ENCODE measurements around the gene PFDN6. TPM values are rescaled to one million over a fixed set of nuclear protein-coding genes. Genes with fewer than 3 reads are reported as not detected.
A peak's percentile ranks its signal among the peaks of the same experiment; 100 is the strongest.
"Not testable (repeated sequence)": the region's sequence is repeated elsewhere in the genome, so short reads cannot be mapped to it uniquely, and the experiment has no call there.

PFDN6 gene
- total RNA-seq, 2 experiments from 2014 or later: 106 to 107 TPM

GRCh38 chr6:33271117-33271467 is 18.3 kb upstream of the PFDN6 start:
- H3K4me3 Mint-ChIP-seq: peak overlapping the region; percentile 95
- DNase-seq: no peak
- peaks cover 58% of the 10 kb centered on the region for H3K36me3 Mint-ChIP-seq
- H3K27ac Mint-ChIP-seq: peak overlapping the region; percentile 100
- H3K9me3 Mint-ChIP-seq: no peaks in the 10 kb centered on the region
- no peaks in the 10 kb centered on the region for H3K27me3 Mint-ChIP-seq
- H3K4me1 Mint-ChIP-seq: peaks cover 25% of the 10 kb centered on the region

- H3K4me1 Mint-ChIP-seq: peaks cover 30% of the 10 kb centered on the region
- H3K27ac Mint-ChIP-seq: peak within 1 kb of the TSS; percentile 100
- peak within 1 kb of the TSS; percentile 95 for H3K4me3 Mint-ChIP-seq
- peaks cover 64% of the 10 kb centered on the region for H3K36me3 Mint-ChIP-seq
- H3K9me3 Mint-ChIP-seq: no peaks in the 10 kb centered on the region
- no peaks in the 10 kb centered on the region for H3K27me3 Mint-ChIP-seq
- DNase-seq: peak; percentile 87
These were observed 17.7 kb upstream of the PFDN6 start, which contains the start of the genes RPS18 and VPS52 for GRCh38 chr6:33271468-33272274. TSS of gene RPS18 (plus strand) at chr6:33272075. CDS start at chr6:33272120, 45 bp downstream. TSS of gene VPS52 (minus strand) at chr6:33271876. CDS start at chr6:33271675, 201 bp downstream.

- no peaks in the 10 kb centered on the region for H3K9me3 Mint-ChIP-seq
- DNase-seq: no peak
- H3K27ac Mint-ChIP-seq: peak overlapping the region; percentile 100
- peaks cover 63% of the 10 kb centered on the region for H3K36me3 Mint-ChIP-seq
- peaks cover 33% of the 10 kb centered on the region for H3K4me1 Mint-ChIP-seq
- no peaks in the 10 kb centered on the region for H3K27me3 Mint-ChIP-seq
- peak overlapping the region; percentile 95 for H3K4me3 Mint-ChIP-seq
These were observed 16.9 kb upstream of the PFDN6 start for GRCh38 chr6:33272275-33273128.

DNA sequence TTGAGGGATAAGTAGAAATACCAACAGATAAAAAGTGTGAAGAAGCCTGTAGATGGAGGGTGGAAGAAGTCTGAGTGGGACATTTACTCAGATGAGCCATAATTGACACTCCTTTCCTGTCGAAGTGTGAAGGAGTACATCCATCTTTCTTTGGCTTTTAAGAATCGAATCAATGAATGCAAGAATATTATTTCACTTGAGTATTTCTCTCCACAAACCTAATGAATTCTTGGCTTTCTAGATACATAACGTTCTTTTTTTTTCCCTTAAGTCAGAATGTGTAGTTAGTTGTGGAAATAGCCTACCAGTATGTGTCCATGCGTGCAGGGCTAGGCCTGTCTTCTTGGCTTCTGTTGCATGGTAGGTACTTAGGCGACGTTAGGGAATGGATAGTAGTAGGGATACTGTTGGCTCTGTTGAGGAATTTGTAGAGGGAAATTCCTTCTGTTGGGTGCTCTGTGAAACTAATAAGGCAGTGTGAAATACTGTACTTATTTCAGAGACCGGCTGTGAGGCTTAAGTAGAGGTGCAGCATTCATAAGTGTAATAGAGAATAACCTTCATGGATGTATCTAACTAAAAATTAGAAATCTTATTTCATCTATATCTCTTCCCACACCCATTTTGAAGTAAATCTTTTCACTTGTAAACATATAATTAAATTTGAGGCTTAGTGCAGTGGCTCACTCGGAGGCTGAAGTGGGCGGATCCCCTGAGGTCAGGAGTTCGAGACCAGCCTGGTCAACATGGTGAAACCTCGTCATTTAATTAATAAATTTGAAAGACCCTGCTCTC is 16.1 kb upstream of the PFDN6 start:
- no peaks in the 10 kb centered on the region for H3K27me3 Mint-ChIP-seq
- no peaks in the 10 kb centered on the region for H3K9me3 Mint-ChIP-seq
- H3K27ac Mint-ChIP-seq: peak overlapping the region; percentile 100
- peaks cover 56% of the 10 kb centered on the region for H3K36me3 Mint-ChIP-seq
- no peak for DNase-seq
- peaks cover 39% of the 10 kb centered on the region for H3K4me1 Mint-ChIP-seq
- H3K4me3 Mint-ChIP-seq: peak overlapping the region; percentile 95

DNA sequence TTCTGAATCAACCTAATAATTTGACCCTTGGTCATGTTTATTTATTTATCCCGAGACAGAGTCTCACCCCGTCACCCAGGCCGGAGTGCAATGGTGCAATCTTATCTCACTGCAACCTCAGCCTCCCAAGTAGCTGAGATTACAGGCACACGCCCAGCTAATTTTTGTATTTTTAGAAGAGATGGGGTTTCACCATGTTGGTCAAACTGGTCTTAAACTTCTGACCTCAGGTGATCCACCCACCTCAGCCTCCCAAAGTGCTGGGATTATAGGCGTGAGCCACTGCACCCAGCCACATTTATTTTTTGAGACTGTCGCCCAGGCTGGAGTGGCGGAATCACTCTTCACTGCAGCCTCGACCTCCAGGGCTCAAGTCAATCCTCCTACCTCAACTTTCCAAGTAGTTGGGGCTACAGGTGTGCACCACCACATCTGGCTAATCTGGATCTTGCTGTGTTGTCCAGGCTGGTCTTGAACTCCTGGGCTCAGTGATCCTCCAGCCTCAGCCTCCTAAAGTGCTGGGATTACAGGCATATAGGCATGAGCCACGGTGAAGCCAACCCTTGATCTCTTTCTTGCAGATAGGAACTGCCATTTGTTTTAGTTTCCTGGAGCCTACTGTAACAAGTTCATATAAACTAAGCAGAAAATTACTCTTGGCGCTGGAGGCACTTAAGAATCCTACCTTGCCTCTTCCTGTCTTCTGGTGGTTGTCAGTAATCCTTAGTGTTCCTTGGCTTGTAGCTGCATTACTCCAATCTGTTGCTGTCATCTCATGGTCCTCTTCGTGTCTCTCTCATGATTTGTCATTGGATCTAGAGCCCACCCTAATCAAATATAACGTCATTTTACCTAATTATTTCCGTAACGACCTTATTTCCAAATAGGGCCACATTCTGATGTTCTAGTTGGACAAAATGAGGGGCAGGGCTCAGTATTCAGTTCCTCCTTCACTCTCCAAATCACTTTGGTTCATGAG is 15.2 kb upstream of the PFDN6 start:
- no peaks in the 10 kb centered on the region for H3K27me3 Mint-ChIP-seq
- peaks cover 46% of the 10 kb centered on the region for H3K4me1 Mint-ChIP-seq
- H3K27ac Mint-ChIP-seq: peak overlapping the region; percentile 100
- peaks cover 55% of the 10 kb centered on the region for H3K36me3 Mint-ChIP-seq
- no peaks in the 10 kb centered on the region for H3K9me3 Mint-ChIP-seq
- peak overlapping the region; percentile 95 for H3K4me3 Mint-ChIP-seq
- DNase-seq: no peak

DNA sequence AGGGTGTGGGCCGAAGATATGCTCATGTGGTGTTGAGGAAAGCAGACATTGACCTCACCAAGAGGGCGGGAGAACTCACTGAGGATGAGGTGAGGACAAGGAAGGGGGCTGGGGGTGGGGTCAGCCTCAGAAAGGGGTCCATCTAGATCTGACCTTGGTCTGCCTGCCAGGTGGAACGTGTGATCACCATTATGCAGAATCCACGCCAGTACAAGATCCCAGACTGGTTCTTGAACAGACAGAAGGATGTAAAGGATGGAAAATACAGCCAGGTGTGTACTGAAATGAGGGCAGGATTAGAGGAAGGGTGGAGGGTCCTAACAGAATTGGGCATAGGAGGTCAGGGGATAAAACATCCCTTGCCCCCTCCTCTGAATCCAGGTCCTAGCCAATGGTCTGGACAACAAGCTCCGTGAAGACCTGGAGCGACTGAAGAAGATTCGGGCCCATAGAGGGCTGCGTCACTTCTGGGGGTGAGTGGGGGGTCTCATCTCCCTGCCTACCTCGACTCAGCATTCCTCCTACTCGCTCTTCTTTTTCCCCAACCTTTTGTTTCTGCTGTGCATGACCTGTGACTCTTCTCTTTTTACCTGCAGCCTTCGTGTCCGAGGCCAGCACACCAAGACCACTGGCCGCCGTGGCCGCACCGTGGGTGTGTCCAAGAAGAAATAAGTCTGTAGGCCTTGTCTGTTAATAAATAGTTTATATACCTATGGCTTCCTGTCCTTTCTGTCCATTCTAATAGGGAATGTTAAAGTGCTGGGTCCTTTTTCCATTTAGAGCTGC is 13.4 kb upstream of the PFDN6 start:
- peak overlapping the region; percentile 95 for H3K4me3 Mint-ChIP-seq
- peak overlapping the region; percentile 100 for H3K27ac Mint-ChIP-seq
- peaks cover 43% of the 10 kb centered on the region for H3K4me1 Mint-ChIP-seq
- H3K27me3 Mint-ChIP-seq, H3K9me3 Mint-ChIP-seq, DNase-seq: not testable (repeated sequence)
- peaks cover 53% of the 10 kb centered on the region for H3K36me3 Mint-ChIP-seq

DNA sequence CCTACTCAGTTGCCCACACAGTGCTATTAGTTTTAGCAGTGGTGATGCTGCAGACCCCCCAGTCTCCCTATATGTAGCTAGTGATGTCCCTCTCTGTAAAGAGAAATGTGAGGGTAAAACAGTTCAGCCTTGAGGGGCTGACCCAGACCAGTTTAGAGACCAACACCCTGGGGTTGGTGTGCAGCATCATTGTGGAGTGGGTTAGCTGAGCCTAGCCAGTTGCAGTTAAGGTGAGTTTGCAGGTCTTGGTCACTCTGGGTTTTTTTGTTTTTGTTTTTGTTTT is 12.9 kb upstream of the PFDN6 start:
- Mint-ChIP-seq H3K36me3 (peaks cover 53% of the 10 kb centered on the region), H3K4me1 (peaks cover 43% of the 10 kb centered on the region), H3K9me3 (no peaks in the 10 kb centered on the region), H3K27me3 (no peaks in the 10 kb centered on the region), H3K27ac (peak overlapping the region; percentile 100), H3K4me3 (peak overlapping the region; percentile 95)
- DNase-seq: no peak

GRCh38 chr6:33276864-33277662 is 12.3 kb upstream of the PFDN6 start, which contains the start of gene B3GALT4:
TSS of gene B3GALT4 (plus strand) at chr6:33277123. CDS start at chr6:33277420, 297 bp downstream.
- Mint-ChIP-seq H3K9me3 (no peaks in the 10 kb centered on the region), H3K4me1 (peaks cover 45% of the 10 kb centered on the region), H3K27ac (peak within 1 kb of the TSS; percentile 100), H3K27me3 (no peaks in the 10 kb centered on the region), H3K4me3 (peak within 1 kb of the TSS; percentile 95), H3K36me3 (peaks cover 48% of the 10 kb centered on the region)
- peak; percentile 91 for DNase-seq

DNA sequence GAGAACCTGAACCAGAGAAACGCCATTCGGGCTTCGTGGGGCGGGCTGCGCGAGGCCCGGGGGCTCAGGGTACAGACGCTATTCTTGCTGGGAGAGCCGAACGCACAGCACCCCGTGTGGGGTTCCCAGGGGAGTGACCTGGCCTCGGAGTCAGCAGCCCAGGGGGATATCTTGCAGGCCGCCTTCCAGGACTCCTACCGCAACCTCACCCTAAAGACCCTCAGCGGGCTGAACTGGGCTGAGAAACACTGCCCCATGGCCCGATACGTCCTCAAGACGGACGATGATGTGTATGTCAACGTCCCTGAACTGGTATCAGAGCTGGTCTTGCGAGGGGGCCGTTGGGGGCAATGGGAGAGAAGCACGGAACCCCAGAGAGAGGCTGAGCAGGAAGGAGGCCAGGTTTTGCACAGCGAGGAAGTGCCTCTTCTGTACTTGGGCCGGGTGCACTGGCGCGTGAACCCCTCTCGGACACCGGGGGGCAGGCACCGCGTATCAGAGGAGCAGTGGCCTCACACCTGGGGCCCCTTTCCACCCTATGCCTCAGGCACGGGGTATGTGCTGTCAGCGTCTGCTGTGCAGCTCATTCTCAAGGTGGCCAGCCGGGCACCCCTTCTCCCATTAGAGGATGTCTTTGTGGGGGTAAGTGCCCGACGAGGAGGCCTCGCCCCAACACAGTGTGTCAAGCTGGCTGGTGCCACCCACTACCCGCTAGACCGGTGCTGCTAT is 11.6 kb upstream of the PFDN6 start:
- Mint-ChIP-seq H3K9me3 (no peaks in the 10 kb centered on the region), H3K4me3 (peak overlapping the region; percentile 81), H3K27me3 (no peaks in the 10 kb centered on the region), H3K27ac (peak overlapping the region; percentile 92), H3K4me1 (peaks cover 48% of the 10 kb centered on the region), H3K36me3 (peaks cover 40% of the 10 kb centered on the region)
- DNase-seq: peak; percentile 43

GRCh38 chr6:33278392-33278741 is 11.0 kb upstream of the PFDN6 start:
- DNase-seq: no peak
- Mint-ChIP-seq H3K4me1 (peaks cover 48% of the 10 kb centered on the region), H3K4me3 (no peak overlapping the region)

DNA sequence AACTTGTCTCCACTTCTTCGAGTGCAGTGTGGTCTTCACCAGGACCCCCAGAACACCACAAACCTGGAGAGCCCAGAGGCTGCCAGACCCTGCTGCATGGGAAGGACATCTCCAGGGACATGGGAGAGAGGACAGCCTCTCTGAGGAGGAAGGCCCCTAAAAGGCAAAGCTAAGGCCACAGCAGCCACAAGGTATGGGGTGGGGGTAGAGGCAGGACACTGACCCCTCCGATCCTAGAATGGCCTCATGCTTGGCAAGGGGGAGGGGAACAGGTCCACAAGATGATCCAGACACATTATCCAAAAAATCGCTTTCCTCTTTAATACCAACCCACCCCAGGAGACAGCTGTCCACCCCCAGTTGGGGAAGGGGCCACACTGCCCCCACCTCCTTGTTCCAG is 10.6 kb upstream of the PFDN6 start:
- Mint-ChIP-seq H3K27ac (peak overlapping the region; percentile 51), H3K4me3 (no peak overlapping the region), H3K4me1 (peaks cover 48% of the 10 kb centered on the region), H3K9me3 (no peaks in the 10 kb centered on the region), H3K36me3 (peaks cover 30% of the 10 kb centered on the region), H3K27me3 (no peaks in the 10 kb centered on the region)
- DNase-seq: no peak

More at GRCh38 chr6:33278392-33278741, 11.0 kb upstream of the PFDN6 start:
- peak overlapping the region; percentile 39 for H3K27ac Mint-ChIP-seq
- no peaks in the 10 kb centered on the region for H3K27me3 Mint-ChIP-seq
- H3K9me3 Mint-ChIP-seq: no peaks in the 10 kb centered on the region
- H3K36me3 Mint-ChIP-seq: peaks cover 34% of the 10 kb centered on the region

- H3K9me3 Mint-ChIP-seq: no peaks in the 10 kb centered on the region
- no peaks in the 10 kb centered on the region for H3K27me3 Mint-ChIP-seq
- no peak overlapping the region for H3K4me3 Mint-ChIP-seq
- H3K4me1 Mint-ChIP-seq: peaks cover 46% of the 10 kb centered on the region
- peaks cover 25% of the 10 kb centered on the region for H3K36me3 Mint-ChIP-seq
- no peak for DNase-seq
- no peak overlapping the region for H3K27ac Mint-ChIP-seq
These were observed 10.1 kb upstream of the PFDN6 start for GRCh38 chr6:33279257-33279695.

Measured in activated naive CD8-positive, alpha-beta T cell treated with anti-CD3 and anti-CD28 coated beads for 36 hours (primary cell).